Measurements from ENCODE around the gene FKBP14. TPM values are rescaled to one million over a fixed set of nuclear protein-coding genes. Genes with fewer than 3 reads are reported as not detected.
A peak's percentile ranks its signal among the peaks of the same experiment; 100 is the strongest.

Gene FKBP14
- total and polyA plus RNA-seq, 2 of the 8 experiments (the other 6 are each of a cell fraction or from before 2014, with no cell fraction given): 3.2 to 20.7 TPM

- Histone ChIP-seq H2BK5ac (ENCODE audit: low read depth, low read length) (peak within 1 kb of the TSS; percentile 63; the same call in 1 of the 2 replicates), H2AK5ac (ENCODE audit: low read depth, low read length) (0 out of 2 replicates have a peak within 1 kb of the TSS, but pooled peaks have one; percentile 30), H2BK120ac (replicated peaks; ENCODE audit: low read depth, low read length) (no peak within 1 kb of the TSS), H2AFZ (ENCODE audit: low read length) (peak within 1 kb of the TSS; percentile 43), H3K4ac (replicated peaks; ENCODE audit: insufficient read length, low read depth, low read length) (peak within 1 kb of the TSS; percentile 16), H3K18ac (ENCODE audit: extremely low read depth, low read length) (peak within 1 kb of the TSS; percentile 88), H3K4me2 (ENCODE audit: insufficient read depth in 1 of 2, low read depth in 2 of 2, low read length in 2 of 2) (peak within 1 kb of the TSS; percentile 86 to 91), H3K56ac (replicated peaks; ENCODE audit: insufficient read length, low read depth, low read length) (peak within 1 kb of the TSS; percentile 64), H3K14ac (ENCODE audit: insufficient read length) (no peak within 1 kb of the TSS), H4K8ac (ENCODE audit: extremely low read depth, insufficient read depth, low read length) (peak within 1 kb of the TSS; percentile 80), H3K79me2 (ENCODE audit: control insufficient read depth in 1 of 2, insufficient read depth in 2 of 2, low read length in 2 of 2) (peaks cover 0 to 30% of the 10 kb centered on the region in 2 experiments; a peak in 3 of 4 replicates), H2BK12ac (ENCODE audit: low read depth, low read length) (0 out of 2 replicates have a peak within 1 kb of the TSS, but pooled peaks have one; percentile 82), H4K5ac (ENCODE audit: insufficient read length, low read depth, low read length) (peak within 1 kb of the TSS; percentile 76), H3K4me1 (replicated peaks in 1 of 4; ENCODE audit: control insufficient read depth in 3 of 4, insufficient read depth in 4 of 4, low read length in 3 of 4) (peaks cover 0 to 10% (median 6%) of the 10 kb centered on the region in 4 experiments; a peak in 5 of 7 replicates), H3K23ac (ENCODE audit: insufficient read length) (no peak within 1 kb of the TSS), H3K4me3 (ENCODE audit: extremely low read depth in 1 of 4, insufficient read depth in 2 of 4, low read depth in 3 of 4, low read length in 4 of 4) (peak within 1 kb of the TSS; percentile 84 to 90 (median 88)), H3K79me1 (ENCODE audit: low read depth, low read length) (peaks cover 4% of the 10 kb centered on the region), H2BK20ac (ENCODE audit: low read length) (no peak within 1 kb of the TSS), H4K91ac (replicated peaks; ENCODE audit: insufficient read length, low read length) (peak within 1 kb of the TSS; percentile 88), H4K20me1 (replicated peaks in 1 of 2; ENCODE audit: control insufficient read depth in 1 of 2, insufficient read depth in 2 of 2, low read length in 2 of 2) (peaks cover 2 to 3% of the 10 kb centered on the region in 2 experiments), H3K36me3 (ENCODE audit: control insufficient read depth in 2 of 4, insufficient read depth in 4 of 4, low read length in 3 of 4) (no peaks in the 10 kb centered on the region; a peak in 1 of 8 replicates), H3K23me2 (ENCODE audit: low read depth, low read length) (peaks cover 4% of the 10 kb centered on the region), H3K9ac (replicated peaks in 1 of 4; ENCODE audit: extremely low read depth in 1 of 4, low read depth in 3 of 4, low read length in 3 of 4) (peak within 1 kb of the TSS; percentile 40 to 97 (median 78)), H3K27ac (ENCODE audit: low read depth, low read length) (peak within 1 kb of the TSS; percentile 50; the same call in 1 of the 2 replicates), H2BK15ac (ENCODE audit: low read length) (peak within 1 kb of the TSS; percentile 61; the same call in 1 of the 2 replicates), H3K9me3 (ENCODE audit: insufficient read depth in 2 of 2, low read depth in 1 of 2, low read length in 1 of 2) (peaks cover 3 to 5% of the 10 kb centered on the region in 2 experiments; a peak in 3 of 4 replicates), H3K27me3 (replicated peaks in 1 of 4; ENCODE audit: control insufficient read depth in 3 of 4, extremely low read depth in 1 of 4, insufficient read depth in 3 of 4, low read length in 3 of 4) (peaks cover 0 to 2% (median 0%) of the 10 kb centered on the region in 4 experiments; a peak in 1 of 7 replicates)
- ChIA-PET CTCF (ENCODE audit: partially characterized antibody) (interaction anchor here (1.4 to 3.5 kb wide), 3 partner anchors 11 to 33 kb away, joined by 5 to 21 read pairs (median 14); no protein-coding TSS in a partner anchor), POLR2A (ENCODE audit: partially characterized antibody) (interaction anchor here (0.9 to 1.4 kb wide), 5 partner anchors 13 to 42 kb away, joined by 3 to 5 read pairs (median 4); partner anchors contain the start of gene FKBP14)
- FAIRE-seq: no peak
- DNase-seq (ENCODE audit: low read depth in 1 of 2, low spot score in 2 of 2): peak in 1 of 2 experiments; percentile 70
- WGBS, 2 experiments (ENCODE audit: extremely low coverage in 1 of 2, insufficient coverage in 1 of 2, insufficient read length in 1 of 2, insufficient replicate concordance in 2 of 2, low coverage in 1 of 2, low lambda C conversion rate in 2 of 2, missing lambda C conversion rate in 1 of 2): 3% methylated on average over 21 of the region's 79 CpGs; no CpG with 5 or more reads in 1 of the 2 experiments
- no peak for TF ChIP-seq ZNF274 (IDR thresholded peaks at IDR 0.05; ENCODE audit: borderline replicate concordance, extremely low read depth, low read length)
- TF ChIP-seq EP300 (IDR thresholded peaks at IDR 0.05; ENCODE audit: borderline replicate concordance in 1 of 2, low read depth in 2 of 2, low read length in 2 of 2): no peak
- peak; percentile 68 for TF ChIP-seq ASH2L (IDR thresholded peaks at IDR 0.05; ENCODE audit: low read length)
- TF ChIP-seq, protein P1, sequence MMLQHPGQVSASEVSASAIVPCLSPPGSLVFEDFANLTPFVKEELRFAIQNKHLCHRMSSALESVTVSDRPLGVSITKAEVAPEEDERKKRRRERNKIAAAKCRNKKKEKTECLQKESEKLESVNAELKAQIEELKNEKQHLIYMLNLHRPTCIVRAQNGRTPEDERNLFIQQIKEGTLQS (IDR thresholded peaks at IDR 0.05; ENCODE audit: insufficient read depth, low read depth, low read length): no peak
- no peak for TF ChIP-seq NANOG (IDR thresholded peaks at IDR 0.05; ENCODE audit: insufficient read depth, low read depth, low read length, poor library complexity, severe bottlenecking)
- TF ChIP-seq CBX5 (IDR thresholded peaks at IDR 0.05; ENCODE audit: low read depth, low read length): no peak
- TF ChIP-seq POU5F1 (IDR thresholded peaks at IDR 0.05; ENCODE audit: low read depth, low read length): no peak
- no peak for TF ChIP-seq BCL11A (IDR thresholded peaks at IDR 0.05; ENCODE audit: low read depth in 2 of 2, low read length in 2 of 2)
- peak; percentile 62; the same call in 1 of the 2 replicates for TF ChIP-seq RBBP5 (IDR thresholded peaks at IDR 0.05; ENCODE audit: borderline replicate concordance, low read depth, low read length)
- TF ChIP-seq POLR2A (IDR thresholded peaks at IDR 0.05; ENCODE audit: control extremely low read depth in 1 of 2, low read depth in 2 of 2, low read length in 2 of 2): peak; percentile 39 to 66
These were observed 37.1 kb downstream of the FKBP14 start, which contains the start of gene SCRN1 for GRCh38 chr7:29989257-29989995. Gene SCRN1 (minus strand): TSS chr7:29989801. CDS start chr7:29969067, 20,734 bp downstream.

All from H1 (cell line).